GM23338 (cell line): Measurements from ENCODE around the gene GABRB3. TPM values are rescaled to one million over a fixed set of nuclear protein-coding genes. Genes with fewer than 3 reads are reported as not detected.

ENCODE experiments used
- ATAC-seq: fragments of 200-7000 bp; cut with Tn5 transposase; 3 replicates; pipeline ENCODE4 v1.9.1; 2020
- DNase-seq: peaks from one replicate; pipeline ENCODE4 v3.0.0-alpha.2; 2015; ENCODE audit warnings: low spot score
- H2AFZ ChIP-seq: fragments of 200-600 bp; sonication (generic); 2 replicates; pipeline ENCODE4 v1.8.0; 2016; ENCODE audit warnings: antibody characterized with exemption, mild to moderate bottlenecking, moderate library complexity
- H3F3A ChIP-seq: fragments of 200-600 bp; sonication (generic); replicated peaks from 2 replicates; pipeline ENCODE4 v1.8.0; 2017; ENCODE audit warnings: antibody characterized with exemption, mixed run types, low read depth
- H3K27ac ChIP-seq: fragments of 200-600 bp; sonication (generic); 2 replicates; pipeline ENCODE4 v1.6.1; 2016; ENCODE audit warnings: low read depth
- H3K27me3 ChIP-seq: fragments of 200-600 bp; sonication (generic); 2 replicates; pipeline ENCODE4 v1.8.0; 2016; ENCODE audit warnings: mild to moderate bottlenecking, mixed run types, moderate library complexity; ENCODE audit not compliant: insufficient read depth
- H3K36me3 ChIP-seq: fragments of 200-600 bp; sonication (generic); 2 replicates; pipeline ENCODE4 v1.8.0; 2016; ENCODE audit warnings: mild to moderate bottlenecking; ENCODE audit not compliant: insufficient read depth
- H3K4me1 ChIP-seq: fragments of 200-600 bp; sonication (generic); 2 replicates; pipeline ENCODE4 v1.8.0; 2016; ENCODE audit warnings: mild to moderate bottlenecking, moderate library complexity; ENCODE audit not compliant: insufficient read depth
- H3K4me2 ChIP-seq: fragments of 200-600 bp; sonication (generic); 2 replicates; pipeline ENCODE4 v1.7.1; 2017; ENCODE audit warnings: mixed run types
- H3K4me3 ChIP-seq: fragments of 200-600 bp; sonication (generic); 2 replicates; pipeline ENCODE4 v1.6.1; 2016; ENCODE audit warnings: mixed run types
- H3K79me2 ChIP-seq: fragments of 200-600 bp; sonication (generic); replicated peaks from 2 replicates; pipeline ENCODE4 v1.8.0; 2017; ENCODE audit warnings: mild to moderate bottlenecking; ENCODE audit not compliant: insufficient read depth
- H3K9me2 ChIP-seq: fragments of 200-600 bp; sonication (generic); 2 replicates; pipeline ENCODE4 v1.8.0; 2017; ENCODE audit not compliant: insufficient read depth
- H4K20me1 ChIP-seq: fragments of 200-600 bp; sonication (generic); replicated peaks from 2 replicates; pipeline ENCODE4 v1.8.0; 2017; ENCODE audit warnings: mild to moderate bottlenecking; ENCODE audit not compliant: insufficient read depth
- H3K27ac Mint-ChIP-seq: 2 replicates; pipeline ENCODE4 v1.8.0; 2020; ENCODE audit warnings: inconsistent platforms, mild to moderate bottlenecking, moderate library complexity, mixed read lengths
- H3K27me3 Mint-ChIP-seq: 3 replicates; pipeline ENCODE4 v1.8.0; 2022; ENCODE audit warnings: low read depth, mild to moderate bottlenecking, moderate library complexity, mixed read lengths, inconsistent platforms; ENCODE audit not compliant: insufficient read depth, poor library complexity
- H3K36me3 Mint-ChIP-seq: 3 replicates; pipeline ENCODE4 v1.8.0; 2021; ENCODE audit warnings: low read depth, mild to moderate bottlenecking, inconsistent platforms, moderate library complexity, mixed read lengths
- H3K4me1 Mint-ChIP-seq: 3 replicates; pipeline ENCODE4 v1.8.0; 2020; ENCODE audit warnings: mild to moderate bottlenecking, inconsistent platforms, mixed read lengths
- H3K4me3 Mint-ChIP-seq: 3 replicates; pipeline ENCODE4 v1.8.0; 2021; ENCODE audit warnings: moderate library complexity, mild to moderate bottlenecking, inconsistent platforms, mixed read lengths
- H3K9me3 Mint-ChIP-seq: 3 replicates; pipeline ENCODE4 v1.8.0; 2020; ENCODE audit warnings: moderate library complexity, mild to moderate bottlenecking, inconsistent platforms, mixed read lengths
- CREB1 ChIP-seq: fragments of 250-450 bp; sonication (Bioruptor Pico); IDR thresholded peaks from 2 replicates; pipeline ENCODE4 v1.5.0; 2020; ENCODE audit warnings: low read depth, mild to moderate bottlenecking, moderate library complexity
- EZH2 ChIP-seq: fragments of 200-600 bp; sonication (generic); IDR thresholded peaks from one replicate; pipeline ENCODE4 v1.8.0; 2017; ENCODE audit warnings: antibody characterized with exemption, mild to moderate bottlenecking, low read depth; ENCODE audit not compliant: unreplicated experiment
- JUNB ChIP-seq: IDR thresholded peaks from one replicate; pipeline ENCODE4 v1.6.1; 2016; ENCODE audit warnings: antibody characterized with exemption; ENCODE audit not compliant: unreplicated experiment
- ZNF114 ChIP-seq: fragments of 250-450 bp; sonication (Bioruptor Pico); IDR thresholded peaks from 2 replicates; pipeline ENCODE4 v1.5.0; 2020; ENCODE audit warnings: mild to moderate bottlenecking, moderate library complexity
- ZNF331 ChIP-seq: fragments of 250-450 bp; sonication (Bioruptor Pico); IDR thresholded peaks from 2 replicates; pipeline ENCODE4 v1.5.0; 2020; ENCODE audit warnings: low read depth, mild to moderate bottlenecking, moderate library complexity
- polyA plus RNA-seq: library from polyadenylated mRNA; unstranded; fragments of >200 nt; fragmentation: Nextera tagmentation; extraction: Ambion mirVana; gene quantifications from 2 replicates; pipeline ENCODE4 v1.2.1, GENCODE V29; 2016
- total RNA-seq: library from RNA; depleted of rRNA; stranded (reverse); fragments of >200 nt; shearing (Covaris generic); gene quantifications from 2 replicates; pipeline ENCODE4 v1.2.3, GENCODE V29; 2014
- TF ChIP-seq, protein P1 (sequence below): fragments of 250-450 bp; sonication (Bioruptor Pico); IDR thresholded peaks from 2 replicates; pipeline ENCODE4 v1.5.0; 2020; ENCODE audit warnings: mild to moderate bottlenecking, moderate library complexity
- TF ChIP-seq, protein P2 (sequence below), 2 experiments: fragments of 200-600 bp in 1 of 2; sonication (generic) in 1 of 2; conservative IDR thresholded peaks; 2 replicates each; pipeline versions ENCODE4 v1.5.1 to v1.6.1; 2016 to 2017; ENCODE audit warnings: antibody characterized with exemption in 2 of 2, low read depth in 2 of 2, mild to moderate bottlenecking in 2 of 2, moderate library complexity in 1 of 2
- TF ChIP-seq, protein P3 (sequence below): IDR thresholded peaks from 2 replicates; pipeline ENCODE4 v1.6.1; 2016; ENCODE audit warnings: antibody characterized with exemption

Gene GABRB3
- total and polyA plus RNA-seq, 2 experiments from 2014 or later: 56.5 to 131 TPM

DNA sequence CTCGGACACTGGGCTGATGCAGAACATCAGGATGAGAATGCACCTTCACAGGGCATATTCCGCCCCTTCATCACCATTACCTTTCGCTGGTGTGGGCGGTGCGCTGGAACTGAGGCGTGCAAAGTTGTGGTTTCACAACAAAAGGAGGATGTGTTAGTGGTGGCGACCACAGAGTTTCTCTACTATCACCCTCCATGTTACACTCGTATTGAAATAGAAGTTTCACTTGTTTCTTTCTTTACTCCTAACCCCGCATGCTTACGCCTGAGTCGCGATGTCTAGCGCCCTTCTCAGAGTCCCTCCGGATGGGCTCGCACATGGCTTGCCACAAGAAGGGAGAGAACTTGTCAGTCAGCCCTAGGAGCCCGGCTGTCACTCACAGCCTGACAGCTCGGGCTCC lies 148.7 kb downstream of the GABRB3 start:
- Mint-ChIP-seq H3K27me3 (peaks cover 4% of the 10 kb centered on the region), H3K36me3 (peaks cover 71% of the 10 kb centered on the region), H3K27ac (peak overlapping the region; percentile 30; the same call in 1 of the 2 replicates), H3K9me3 (peaks cover 32% of the 10 kb centered on the region), H3K4me3 (no peak overlapping the region), H3K4me1 (peaks cover 73% of the 10 kb centered on the region)
- no peak for DNase-seq
- Histone ChIP-seq H3K36me3 (0 out of 2 replicates have a peak, but pooled peaks cover 3% of the 10 kb centered on the region), H3K4me1 (peaks cover 55% of the 10 kb centered on the region), H2AFZ (no peak overlapping the region), H4K20me1 (peaks cover 12% of the 10 kb centered on the region), H3F3A (no peaks in the 10 kb centered on the region), H3K4me3 (no peak overlapping the region), H3K27me3 (no peaks in the 10 kb centered on the region), H3K4me2 (no peak overlapping the region), H3K27ac (no peak overlapping the region), H3K79me2 (peaks cover 89% of the 10 kb centered on the region), H3K9me2 (no peaks in the 10 kb centered on the region)
- ATAC-seq: no peak
- TF ChIP-seq CREB1 (CRISPR knock-in tag) (no peak), ZNF114 (CRISPR knock-in tag) (no peak), EZH2 (no peak), JUNB (no peak), ZNF331 (CRISPR knock-in tag) (no peak)
- TF ChIP-seq, protein P1, sequence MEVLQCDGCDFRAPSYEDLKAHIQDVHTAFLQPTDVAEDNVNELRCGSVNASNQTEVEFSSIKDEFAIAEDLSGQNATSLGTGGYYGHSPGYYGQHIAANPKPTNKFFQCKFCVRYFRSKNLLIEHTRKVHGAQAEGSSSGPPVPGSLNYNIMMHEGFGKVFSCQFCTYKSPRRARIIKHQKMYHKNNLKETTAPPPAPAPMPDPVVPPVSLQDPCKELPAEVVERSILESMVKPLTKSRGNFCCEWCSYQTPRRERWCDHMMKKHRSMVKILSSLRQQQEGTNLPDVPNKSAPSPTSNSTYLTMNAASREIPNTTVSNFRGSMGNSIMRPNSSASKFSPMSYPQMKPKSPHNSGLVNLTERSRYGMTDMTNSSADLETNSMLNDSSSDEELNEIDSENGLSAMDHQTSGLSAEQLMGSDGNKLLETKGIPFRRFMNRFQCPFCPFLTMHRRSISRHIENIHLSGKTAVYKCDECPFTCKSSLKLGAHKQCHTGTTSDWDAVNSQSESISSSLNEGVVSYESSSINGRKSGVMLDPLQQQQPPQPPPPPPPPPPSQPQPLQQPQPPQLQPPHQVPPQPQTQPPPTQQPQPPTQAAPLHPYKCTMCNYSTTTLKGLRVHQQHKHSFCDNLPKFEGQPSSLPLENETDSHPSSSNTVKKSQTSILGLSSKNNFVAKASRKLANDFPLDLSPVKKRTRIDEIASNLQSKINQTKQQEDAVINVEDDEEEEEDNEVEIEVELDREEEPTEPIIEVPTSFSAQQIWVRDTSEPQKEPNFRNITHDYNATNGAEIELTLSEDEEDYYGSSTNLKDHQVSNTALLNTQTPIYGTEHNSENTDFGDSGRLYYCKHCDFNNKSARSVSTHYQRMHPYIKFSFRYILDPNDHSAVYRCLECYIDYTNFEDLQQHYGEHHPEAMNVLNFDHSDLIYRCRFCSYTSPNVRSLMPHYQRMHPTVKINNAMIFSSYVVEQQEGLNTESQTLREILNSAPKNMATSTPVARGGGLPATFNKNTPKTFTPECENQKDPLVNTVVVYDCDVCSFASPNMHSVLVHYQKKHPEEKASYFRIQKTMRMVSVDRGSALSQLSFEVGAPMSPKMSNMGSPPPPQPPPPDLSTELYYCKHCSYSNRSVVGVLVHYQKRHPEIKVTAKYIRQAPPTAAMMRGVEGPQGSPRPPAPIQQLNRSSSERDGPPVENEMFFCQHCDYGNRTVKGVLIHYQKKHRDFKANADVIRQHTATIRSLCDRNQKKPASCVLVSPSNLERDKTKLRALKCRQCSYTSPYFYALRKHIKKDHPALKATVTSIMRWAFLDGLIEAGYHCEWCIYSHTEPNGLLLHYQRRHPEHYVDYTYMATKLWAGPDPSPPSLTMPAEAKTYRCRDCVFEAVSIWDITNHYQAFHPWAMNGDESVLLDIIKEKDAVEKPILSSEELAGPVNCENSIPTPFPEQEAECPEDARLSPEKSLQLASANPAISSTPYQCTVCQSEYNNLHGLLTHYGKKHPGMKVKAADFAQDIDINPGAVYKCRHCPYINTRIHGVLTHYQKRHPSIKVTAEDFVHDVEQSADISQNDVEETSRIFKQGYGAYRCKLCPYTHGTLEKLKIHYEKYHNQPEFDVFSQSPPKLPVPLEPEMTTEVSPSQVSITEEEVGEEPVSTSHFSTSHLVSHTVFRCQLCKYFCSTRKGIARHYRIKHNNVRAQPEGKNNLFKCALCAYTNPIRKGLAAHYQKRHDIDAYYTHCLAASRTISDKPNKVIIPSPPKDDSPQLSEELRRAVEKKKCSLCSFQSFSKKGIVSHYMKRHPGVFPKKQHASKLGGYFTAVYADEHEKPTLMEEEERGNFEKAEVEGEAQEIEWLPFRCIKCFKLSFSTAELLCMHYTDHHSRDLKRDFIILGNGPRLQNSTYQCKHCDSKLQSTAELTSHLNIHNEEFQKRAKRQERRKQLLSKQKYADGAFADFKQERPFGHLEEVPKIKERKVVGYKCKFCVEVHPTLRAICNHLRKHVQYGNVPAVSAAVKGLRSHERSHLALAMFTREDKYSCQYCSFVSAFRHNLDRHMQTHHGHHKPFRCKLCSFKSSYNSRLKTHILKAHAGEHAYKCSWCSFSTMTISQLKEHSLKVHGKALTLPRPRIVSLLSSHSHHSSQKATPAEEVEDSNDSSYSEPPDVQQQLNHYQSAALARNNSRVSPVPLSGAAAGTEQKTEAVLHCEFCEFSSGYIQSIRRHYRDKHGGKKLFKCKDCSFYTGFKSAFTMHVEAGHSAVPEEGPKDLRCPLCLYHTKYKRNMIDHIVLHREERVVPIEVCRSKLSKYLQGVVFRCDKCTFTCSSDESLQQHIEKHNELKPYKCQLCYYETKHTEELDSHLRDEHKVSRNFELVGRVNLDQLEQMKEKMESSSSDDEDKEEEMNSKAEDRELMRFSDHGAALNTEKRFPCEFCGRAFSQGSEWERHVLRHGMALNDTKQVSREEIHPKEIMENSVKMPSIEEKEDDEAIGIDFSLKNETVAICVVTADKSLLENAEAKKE: no peak
- TF ChIP-seq, protein P2, sequence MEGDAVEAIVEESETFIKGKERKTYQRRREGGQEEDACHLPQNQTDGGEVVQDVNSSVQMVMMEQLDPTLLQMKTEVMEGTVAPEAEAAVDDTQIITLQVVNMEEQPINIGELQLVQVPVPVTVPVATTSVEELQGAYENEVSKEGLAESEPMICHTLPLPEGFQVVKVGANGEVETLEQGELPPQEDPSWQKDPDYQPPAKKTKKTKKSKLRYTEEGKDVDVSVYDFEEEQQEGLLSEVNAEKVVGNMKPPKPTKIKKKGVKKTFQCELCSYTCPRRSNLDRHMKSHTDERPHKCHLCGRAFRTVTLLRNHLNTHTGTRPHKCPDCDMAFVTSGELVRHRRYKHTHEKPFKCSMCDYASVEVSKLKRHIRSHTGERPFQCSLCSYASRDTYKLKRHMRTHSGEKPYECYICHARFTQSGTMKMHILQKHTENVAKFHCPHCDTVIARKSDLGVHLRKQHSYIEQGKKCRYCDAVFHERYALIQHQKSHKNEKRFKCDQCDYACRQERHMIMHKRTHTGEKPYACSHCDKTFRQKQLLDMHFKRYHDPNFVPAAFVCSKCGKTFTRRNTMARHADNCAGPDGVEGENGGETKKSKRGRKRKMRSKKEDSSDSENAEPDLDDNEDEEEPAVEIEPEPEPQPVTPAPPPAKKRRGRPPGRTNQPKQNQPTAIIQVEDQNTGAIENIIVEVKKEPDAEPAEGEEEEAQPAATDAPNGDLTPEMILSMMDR (conservative IDR thresholded peaks at IDR 0.05; ENCODE audit: low read depth in 2 of 2): no peak
- TF ChIP-seq, protein P3, sequence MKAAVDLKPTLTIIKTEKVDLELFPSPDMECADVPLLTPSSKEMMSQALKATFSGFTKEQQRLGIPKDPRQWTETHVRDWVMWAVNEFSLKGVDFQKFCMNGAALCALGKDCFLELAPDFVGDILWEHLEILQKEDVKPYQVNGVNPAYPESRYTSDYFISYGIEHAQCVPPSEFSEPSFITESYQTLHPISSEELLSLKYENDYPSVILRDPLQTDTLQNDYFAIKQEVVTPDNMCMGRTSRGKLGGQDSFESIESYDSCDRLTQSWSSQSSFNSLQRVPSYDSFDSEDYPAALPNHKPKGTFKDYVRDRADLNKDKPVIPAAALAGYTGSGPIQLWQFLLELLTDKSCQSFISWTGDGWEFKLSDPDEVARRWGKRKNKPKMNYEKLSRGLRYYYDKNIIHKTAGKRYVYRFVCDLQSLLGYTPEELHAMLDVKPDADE: no peak
